Neural cell (in vitro differentiated cells): ENCODE measurements around the gene METAP1.

Source experiments
- EP300 ChIP-seq: fragments of 450-650 bp; conservative IDR thresholded peaks from 2 replicates; pipeline ENCODE4 v1.6.1; 2014; ENCODE audit warnings: antibody characterized with exemption, mild to moderate bottlenecking, moderate library complexity; ENCODE audit not compliant: poor library complexity, severe bottlenecking
- EZH2 ChIP-seq: fragments of 200-600, 300-800 bp; shearing (Covaris generic), sonication (generic); IDR thresholded peaks from 2 replicates; pipeline ENCODE4 v1.6.1; 2014; ENCODE audit warnings: antibody characterized with exemption, low read length, borderline replicate concordance, mild to moderate bottlenecking; ENCODE audit not compliant: insufficient read depth, poor library complexity, severe bottlenecking
- MXI1 ChIP-seq: fragments of 450-650 bp; conservative IDR thresholded peaks from 2 replicates; pipeline ENCODE4 v1.6.1; 2014; ENCODE audit warnings: antibody characterized with exemption, mild to moderate bottlenecking; ENCODE audit not compliant: poor library complexity, severe bottlenecking
- POLR2AphosphoS5 ChIP-seq: IDR thresholded peaks from 2 replicates; pipeline ENCODE4 v1.6.1; 2012
- RAD21 ChIP-seq: fragments of 450-650 bp; conservative IDR thresholded peaks from 2 replicates; pipeline ENCODE4 v1.6.1; 2014; ENCODE audit warnings: antibody characterized with exemption, mild to moderate bottlenecking, moderate library complexity
- TAF1 ChIP-seq: IDR thresholded peaks from 2 replicates; pipeline ENCODE4 v1.6.1; 2012; ENCODE audit warnings: low read depth
- TF ChIP-seq, protein P1 (sequence below): fragments of 450-650 bp; IDR thresholded peaks from 2 replicates; pipeline ENCODE4 v1.5.1; 2014; ENCODE audit warnings: antibody characterized with exemption, mild to moderate bottlenecking, moderate library complexity; ENCODE audit not compliant: poor library complexity, severe bottlenecking
- TF ChIP-seq, protein P2 (sequence below): IDR thresholded peaks from 2 replicates; pipeline ENCODE4 v1.6.1; 2012; ENCODE audit warnings: borderline replicate concordance

- TF ChIP-seq, protein P1, sequence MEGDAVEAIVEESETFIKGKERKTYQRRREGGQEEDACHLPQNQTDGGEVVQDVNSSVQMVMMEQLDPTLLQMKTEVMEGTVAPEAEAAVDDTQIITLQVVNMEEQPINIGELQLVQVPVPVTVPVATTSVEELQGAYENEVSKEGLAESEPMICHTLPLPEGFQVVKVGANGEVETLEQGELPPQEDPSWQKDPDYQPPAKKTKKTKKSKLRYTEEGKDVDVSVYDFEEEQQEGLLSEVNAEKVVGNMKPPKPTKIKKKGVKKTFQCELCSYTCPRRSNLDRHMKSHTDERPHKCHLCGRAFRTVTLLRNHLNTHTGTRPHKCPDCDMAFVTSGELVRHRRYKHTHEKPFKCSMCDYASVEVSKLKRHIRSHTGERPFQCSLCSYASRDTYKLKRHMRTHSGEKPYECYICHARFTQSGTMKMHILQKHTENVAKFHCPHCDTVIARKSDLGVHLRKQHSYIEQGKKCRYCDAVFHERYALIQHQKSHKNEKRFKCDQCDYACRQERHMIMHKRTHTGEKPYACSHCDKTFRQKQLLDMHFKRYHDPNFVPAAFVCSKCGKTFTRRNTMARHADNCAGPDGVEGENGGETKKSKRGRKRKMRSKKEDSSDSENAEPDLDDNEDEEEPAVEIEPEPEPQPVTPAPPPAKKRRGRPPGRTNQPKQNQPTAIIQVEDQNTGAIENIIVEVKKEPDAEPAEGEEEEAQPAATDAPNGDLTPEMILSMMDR: no peak
- TF ChIP-seq RAD21: no peak
- TF ChIP-seq EZH2: no peak
- no peak for TF ChIP-seq EP300
- no peak for TF ChIP-seq POLR2AphosphoS5
- TF ChIP-seq, protein P2, sequence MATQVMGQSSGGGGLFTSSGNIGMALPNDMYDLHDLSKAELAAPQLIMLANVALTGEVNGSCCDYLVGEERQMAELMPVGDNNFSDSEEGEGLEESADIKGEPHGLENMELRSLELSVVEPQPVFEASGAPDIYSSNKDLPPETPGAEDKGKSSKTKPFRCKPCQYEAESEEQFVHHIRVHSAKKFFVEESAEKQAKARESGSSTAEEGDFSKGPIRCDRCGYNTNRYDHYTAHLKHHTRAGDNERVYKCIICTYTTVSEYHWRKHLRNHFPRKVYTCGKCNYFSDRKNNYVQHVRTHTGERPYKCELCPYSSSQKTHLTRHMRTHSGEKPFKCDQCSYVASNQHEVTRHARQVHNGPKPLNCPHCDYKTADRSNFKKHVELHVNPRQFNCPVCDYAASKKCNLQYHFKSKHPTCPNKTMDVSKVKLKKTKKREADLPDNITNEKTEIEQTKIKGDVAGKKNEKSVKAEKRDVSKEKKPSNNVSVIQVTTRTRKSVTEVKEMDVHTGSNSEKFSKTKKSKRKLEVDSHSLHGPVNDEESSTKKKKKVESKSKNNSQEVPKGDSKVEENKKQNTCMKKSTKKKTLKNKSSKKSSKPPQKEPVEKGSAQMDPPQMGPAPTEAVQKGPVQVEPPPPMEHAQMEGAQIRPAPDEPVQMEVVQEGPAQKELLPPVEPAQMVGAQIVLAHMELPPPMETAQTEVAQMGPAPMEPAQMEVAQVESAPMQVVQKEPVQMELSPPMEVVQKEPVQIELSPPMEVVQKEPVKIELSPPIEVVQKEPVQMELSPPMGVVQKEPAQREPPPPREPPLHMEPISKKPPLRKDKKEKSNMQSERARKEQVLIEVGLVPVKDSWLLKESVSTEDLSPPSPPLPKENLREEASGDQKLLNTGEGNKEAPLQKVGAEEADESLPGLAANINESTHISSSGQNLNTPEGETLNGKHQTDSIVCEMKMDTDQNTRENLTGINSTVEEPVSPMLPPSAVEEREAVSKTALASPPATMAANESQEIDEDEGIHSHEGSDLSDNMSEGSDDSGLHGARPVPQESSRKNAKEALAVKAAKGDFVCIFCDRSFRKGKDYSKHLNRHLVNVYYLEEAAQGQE: no peak
- TF ChIP-seq TAF1: no peak
- no peak for TF ChIP-seq MXI1
Measured at GRCh38 chr4:98958065-98958464, 37.5 kb upstream of the METAP1 start.
